A673 (cell line): ENCODE results near the gene SH3RF3.

ENCODE experiments used
- CTCF ChIP-seq: fragments of 300-800, 200-600 bp; sonication (generic); conservative IDR thresholded peaks from 2 replicates; pipeline ENCODE4 v1.5.1; 2017; ENCODE audit warnings: low read depth, mild to moderate bottlenecking, antibody characterized with exemption, low read length, moderate library complexity, mixed read lengths
- EZH2 ChIP-seq: fragments of 200-600 bp; sonication (generic); IDR thresholded peaks from 2 replicates; pipeline ENCODE4 v1.6.1; 2017; ENCODE audit warnings: borderline replicate concordance, low read depth, mild to moderate bottlenecking, mixed read lengths, antibody characterized with exemption, low read length; ENCODE audit not compliant: poor library complexity, severe bottlenecking

GRCh38 chr2:109376796-109377495 lies 247.9 kb downstream of the SH3RF3 start:
- TF ChIP-seq CTCF, result no peak
- TF ChIP-seq EZH2, result no peak
